Breast epithelium (tissue), 3 donors: Measurements from ENCODE around the gene ISLR.

Source experiments
- POLR2A ChIP-seq: fragments of 450-650 bp; IDR thresholded peaks from one replicate; pipeline ENCODE4 v1.6.1; 2016; ENCODE audit warnings: antibody characterized with exemption, mild to moderate bottlenecking, moderate library complexity
- POLR2AphosphoS5 ChIP-seq, 3 donors: sonication (generic); formaldehyde crosslinking; IDR thresholded peaks; one replicate each; pipeline ENCODE4 v1.6.1; 2017; ENCODE audit warnings: antibody characterized with exemption in 3 of 3
- TF ChIP-seq, protein P1 (sequence below), 3 donors: fragments of 450-650 bp; IDR thresholded peaks; one replicate each; pipeline ENCODE4 v1.5.1; 2016 to 2017; ENCODE audit warnings: antibody characterized with exemption in 3 of 3, mild to moderate bottlenecking in 3 of 3, moderate library complexity in 3 of 3

DNA sequence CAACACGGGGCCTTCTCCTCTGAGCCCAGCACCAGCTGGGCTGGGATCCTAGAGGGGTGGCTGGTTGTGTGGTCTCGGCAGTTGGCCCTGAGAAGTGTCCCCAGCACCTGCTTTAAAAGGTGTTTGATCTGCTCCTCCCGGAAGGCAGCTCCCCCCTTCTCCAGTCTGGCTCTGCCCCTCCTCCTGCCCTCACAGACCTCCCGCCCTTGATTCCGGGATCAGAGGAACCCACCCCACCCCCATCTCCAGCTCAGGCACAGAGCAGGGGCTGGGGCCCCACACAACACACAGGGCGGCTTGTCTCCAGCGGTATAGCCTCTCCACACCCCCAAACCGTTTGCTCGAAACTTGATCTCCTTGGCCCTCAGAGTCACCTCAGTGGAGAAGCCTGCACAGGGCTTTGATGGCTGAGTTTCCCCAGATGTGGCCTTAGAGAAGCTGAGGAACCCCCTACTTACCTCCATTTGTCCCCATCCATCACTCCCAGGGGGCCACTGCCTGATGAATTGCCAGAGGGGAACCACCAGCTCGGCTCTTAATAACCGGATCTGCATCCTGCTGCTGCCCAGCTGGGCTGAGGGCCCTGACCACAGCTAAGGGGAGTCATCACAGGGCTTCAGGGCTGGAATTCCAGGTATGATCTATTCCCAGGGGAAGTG, 35.5 kb downstream of the ISLR start:
- TF ChIP-seq POLR2A: no peak
- TF ChIP-seq, protein P1, sequence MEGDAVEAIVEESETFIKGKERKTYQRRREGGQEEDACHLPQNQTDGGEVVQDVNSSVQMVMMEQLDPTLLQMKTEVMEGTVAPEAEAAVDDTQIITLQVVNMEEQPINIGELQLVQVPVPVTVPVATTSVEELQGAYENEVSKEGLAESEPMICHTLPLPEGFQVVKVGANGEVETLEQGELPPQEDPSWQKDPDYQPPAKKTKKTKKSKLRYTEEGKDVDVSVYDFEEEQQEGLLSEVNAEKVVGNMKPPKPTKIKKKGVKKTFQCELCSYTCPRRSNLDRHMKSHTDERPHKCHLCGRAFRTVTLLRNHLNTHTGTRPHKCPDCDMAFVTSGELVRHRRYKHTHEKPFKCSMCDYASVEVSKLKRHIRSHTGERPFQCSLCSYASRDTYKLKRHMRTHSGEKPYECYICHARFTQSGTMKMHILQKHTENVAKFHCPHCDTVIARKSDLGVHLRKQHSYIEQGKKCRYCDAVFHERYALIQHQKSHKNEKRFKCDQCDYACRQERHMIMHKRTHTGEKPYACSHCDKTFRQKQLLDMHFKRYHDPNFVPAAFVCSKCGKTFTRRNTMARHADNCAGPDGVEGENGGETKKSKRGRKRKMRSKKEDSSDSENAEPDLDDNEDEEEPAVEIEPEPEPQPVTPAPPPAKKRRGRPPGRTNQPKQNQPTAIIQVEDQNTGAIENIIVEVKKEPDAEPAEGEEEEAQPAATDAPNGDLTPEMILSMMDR (IDR thresholded peaks at IDR 0.05): no peak
- no peak for TF ChIP-seq POLR2AphosphoS5 (IDR thresholded peaks at IDR 0.05)
